ENCODE data around the gene DOCK9.

The DOCK9 gene

DNA sequence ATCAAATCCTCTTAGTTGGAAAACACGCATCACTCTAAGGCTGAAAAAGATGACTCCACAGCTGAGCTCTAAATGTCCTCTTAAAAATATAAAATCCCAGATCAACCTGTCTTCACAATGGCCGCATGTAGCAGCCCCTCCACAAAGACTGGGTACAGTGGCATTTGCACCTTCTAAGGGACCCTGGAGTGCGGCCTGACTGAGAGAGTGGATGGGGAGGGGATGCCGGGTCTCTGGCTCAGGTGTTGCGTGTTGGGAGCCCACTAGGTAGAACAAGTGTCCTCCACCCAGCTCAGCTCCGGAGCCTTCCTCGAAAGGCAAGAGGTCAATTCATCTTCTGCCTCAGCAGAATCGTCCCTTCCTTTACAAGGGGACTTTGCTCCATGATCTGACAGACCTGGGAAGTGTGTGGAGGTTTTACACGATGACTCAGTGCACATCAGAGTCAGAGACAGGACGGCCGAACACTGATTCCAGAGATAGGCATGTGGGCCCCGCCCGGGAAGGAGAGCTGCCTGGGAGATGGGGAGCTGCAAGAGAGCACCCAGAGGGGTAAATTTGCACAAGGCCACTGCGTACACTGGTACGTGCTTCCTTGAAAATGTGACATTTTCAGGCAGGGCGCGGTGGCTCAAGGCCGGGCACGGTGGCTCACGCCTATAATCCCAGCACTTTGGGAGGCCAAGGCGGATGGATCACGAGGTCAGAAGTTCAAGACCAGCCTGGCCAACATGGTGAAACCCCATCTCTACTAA, 201.8 kb downstream of the DOCK9 start:
- no peaks in the 10 kb centered on the region for H3K36me3 ChIP-seq (replicated peaks; ENCODE audit: insufficient read depth, low read length)
- H3K4me3 ChIP-seq (ENCODE audit: low read length): no peak overlapping the region
- no peak for DNase-seq
- no peaks in the 10 kb centered on the region for H3K4me1 ChIP-seq (ENCODE audit: low read length)
- no peaks in the 10 kb centered on the region for H3K79me2 ChIP-seq (ENCODE audit: low read length)
- no peaks in the 10 kb centered on the region for H3K9me3 ChIP-seq (replicated peaks; ENCODE audit: insufficient read depth, low read length)
- H3K27ac ChIP-seq (ENCODE audit: low read length): no peak overlapping the region
- H3K9me2 ChIP-seq (replicated peaks; ENCODE audit: insufficient read depth, low read length): no peaks in the 10 kb centered on the region
- H3K27me3 ChIP-seq (replicated peaks; ENCODE audit: insufficient read depth, low read length): no peaks in the 10 kb centered on the region
- no peaks in the 10 kb centered on the region for H4K20me1 ChIP-seq (ENCODE audit: insufficient read depth, low read length)
- no peaks in the 10 kb centered on the region for H3F3A ChIP-seq (ENCODE audit: insufficient read depth, low read length)
- H2AFZ ChIP-seq (ENCODE audit: low read length): no peak overlapping the region
- H3K4me2 ChIP-seq (ENCODE audit: low read depth, low read length): no peak overlapping the region
- H3K9ac ChIP-seq (ENCODE audit: low read length): no peak overlapping the region
- TF ChIP-seq EZH2 (optimal IDR thresholded peaks at IDR 0.05; ENCODE audit: low read depth, low read length) (no peak), EZH2phosphoT487 (IDR thresholded peaks at IDR 0.05; ENCODE audit: low read length) (no peak), CTCF (IDR thresholded peaks at IDR 0.05; ENCODE audit: low read length) (no peak)

GRCh38 chr13:98775386-98775785, 202.5 kb downstream of the DOCK9 start:
- Histone ChIP-seq H3K79me2 (ENCODE audit: low read length) (no peaks in the 10 kb centered on the region), H3K9ac (ENCODE audit: low read length) (no peak overlapping the region), H2AFZ (ENCODE audit: low read length) (no peak overlapping the region), H3K4me1 (ENCODE audit: low read length) (no peaks in the 10 kb centered on the region), H3K27me3 (replicated peaks; ENCODE audit: insufficient read depth, low read length) (no peaks in the 10 kb centered on the region), H3K36me3 (replicated peaks; ENCODE audit: insufficient read depth, low read length) (no peaks in the 10 kb centered on the region), H3K4me2 (ENCODE audit: low read depth, low read length) (no peak overlapping the region), H4K20me1 (ENCODE audit: insufficient read depth, low read length) (no peaks in the 10 kb centered on the region), H3F3A (ENCODE audit: insufficient read depth, low read length) (no peaks in the 10 kb centered on the region), H3K9me3 (replicated peaks; ENCODE audit: insufficient read depth, low read length) (no peaks in the 10 kb centered on the region), H3K27ac (ENCODE audit: low read length) (no peak overlapping the region), H3K4me3 (ENCODE audit: low read length) (no peak overlapping the region), H3K9me2 (replicated peaks; ENCODE audit: insufficient read depth, low read length) (no peaks in the 10 kb centered on the region)
- DNase-seq: no peak
- TF ChIP-seq CTCF (IDR thresholded peaks at IDR 0.05; ENCODE audit: low read length) (no peak), EZH2 (optimal IDR thresholded peaks at IDR 0.05; ENCODE audit: low read depth, low read length) (no peak), EZH2phosphoT487 (IDR thresholded peaks at IDR 0.05; ENCODE audit: low read length) (no peak)

DNA sequence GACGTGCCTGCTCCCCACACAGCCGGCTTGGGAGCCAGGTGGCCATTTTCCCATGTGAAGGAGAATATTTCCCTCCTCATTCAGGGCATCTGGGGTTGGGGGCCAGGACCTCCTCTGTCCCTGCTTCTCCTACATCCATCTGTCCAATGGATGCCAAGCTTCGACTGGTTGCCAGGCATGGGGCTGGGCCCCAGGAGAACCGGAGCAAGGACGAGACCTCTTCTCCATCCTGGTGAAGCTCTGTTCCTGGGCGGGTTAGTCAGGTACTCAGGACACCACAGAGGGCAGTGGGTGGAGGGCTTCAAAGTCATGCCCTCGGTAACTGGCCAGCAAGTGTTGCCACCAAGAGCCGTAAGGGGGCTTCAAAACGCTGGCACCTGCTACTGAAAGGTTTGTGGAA, 203.1 kb downstream of the DOCK9 start:
- no peaks in the 10 kb centered on the region for H3K9me2 ChIP-seq (replicated peaks; ENCODE audit: insufficient read depth, low read length)
- no peak overlapping the region for H3K4me3 ChIP-seq (ENCODE audit: low read length)
- no peak for TF ChIP-seq EZH2phosphoT487 (IDR thresholded peaks at IDR 0.05; ENCODE audit: low read length)
- TF ChIP-seq CTCF (IDR thresholded peaks at IDR 0.05; ENCODE audit: low read length): no peak
- no peak for TF ChIP-seq EZH2 (optimal IDR thresholded peaks at IDR 0.05; ENCODE audit: low read depth, low read length)
- H4K20me1 ChIP-seq (ENCODE audit: insufficient read depth, low read length): no peaks in the 10 kb centered on the region
- H3K79me2 ChIP-seq (ENCODE audit: low read length): no peaks in the 10 kb centered on the region
- no peak overlapping the region for H2AFZ ChIP-seq (ENCODE audit: low read length)
- H3K9ac ChIP-seq (ENCODE audit: low read length): no peak overlapping the region
- H3K27ac ChIP-seq (ENCODE audit: low read length): no peak overlapping the region
- no peaks in the 10 kb centered on the region for H3K36me3 ChIP-seq (replicated peaks; ENCODE audit: insufficient read depth, low read length)
- H3K9me3 ChIP-seq (replicated peaks; ENCODE audit: insufficient read depth, low read length): no peaks in the 10 kb centered on the region
- H3K4me2 ChIP-seq (ENCODE audit: low read depth, low read length): no peak overlapping the region
- no peaks in the 10 kb centered on the region for H3K27me3 ChIP-seq (replicated peaks; ENCODE audit: insufficient read depth, low read length)
- H3F3A ChIP-seq (ENCODE audit: insufficient read depth, low read length): no peaks in the 10 kb centered on the region
- no peak for DNase-seq
- H3K4me1 ChIP-seq (ENCODE audit: low read length): no peaks in the 10 kb centered on the region
